Heart left ventricle (tissue), 16 donors: ENCODE results near the gene SCPEP1. TPM values are rescaled to one million over a fixed set of nuclear protein-coding genes. Genes with fewer than 3 reads are reported as not detected.

ENCODE experiments used
- ATAC-seq, 4 donors: fragments of 200-7000 bp; cut with Tn5 transposase; one replicate each; pipeline ENCODE4 v1.9.1; 2020 to 2022; ENCODE audit warnings: moderate library complexity in 4 of 4, mild to moderate bottlenecking in 3 of 4, moderate number of reproducible peaks in 1 of 4
- DNase-seq, 5 donors: peaks; one replicate each; pipeline ENCODE4 v3.0.0-alpha.2; 2020
- H3K27ac ChIP-seq, 12 donors: fragments of 200-600 bp; sonication (generic) in 4 of 12; one replicate each; pipeline versions ENCODE4 v1.5.0 to v1.8.0; 2016 to 2022; ENCODE audit warnings: mild to moderate bottlenecking in 2 of 12
- H3K27me3 ChIP-seq, 9 donors: fragments of 200-600 bp; sonication (generic) in 2 of 9; one replicate each; pipeline versions ENCODE4 v1.5.1 to v1.8.0; 2016 to 2022; ENCODE audit warnings: mild to moderate bottlenecking in 3 of 9
- H3K36me3 ChIP-seq, 9 donors: fragments of 200-600 bp; sonication (generic) in 2 of 9; one replicate each; pipeline versions ENCODE4 v1.5.0 to v1.8.0; 2018 to 2022; ENCODE audit warnings: mild to moderate bottlenecking in 2 of 9
- H3K4me1 ChIP-seq, 12 donors: fragments of 200-600 bp; sonication (generic) in 4 of 12; one replicate each; pipeline versions ENCODE4 v1.5.0 to v1.8.0; 2016 to 2022; ENCODE audit warnings: mild to moderate bottlenecking in 3 of 12
- H3K4me3 ChIP-seq, 12 donors: fragments of 200-600 bp; sonication (generic) in 4 of 12; one replicate each; pipeline versions ENCODE4 v1.5.0 to v1.8.0; 2017 to 2022; ENCODE audit warnings: mild to moderate bottlenecking in 9 of 12, moderate library complexity in 4 of 12
- H3K9me3 ChIP-seq, 12 donors: fragments of 200-600 bp; sonication (generic) in 4 of 12; one replicate each; pipeline versions ENCODE4 v1.5.0 to v1.8.0; 2016 to 2022; ENCODE audit warnings: mild to moderate bottlenecking in 1 of 12
- POLR2A ChIP-seq, 2 donors: fragments of 450-650 bp; IDR thresholded peaks; one replicate each; pipeline ENCODE4 v1.6.1; 2017; ENCODE audit warnings: antibody characterized with exemption in 2 of 2, mild to moderate bottlenecking in 2 of 2, moderate library complexity in 2 of 2
- WGBS, 4 donors: extraction: QIAGEN DNeasy Blood & Tissue Kit in 2 of 4; methylation state at CpG; one replicate each; pipeline versions ENCODE4 v1.1.5 to v1.1.7; 2013 to 2018; 5-methylcytosine and 5-hydroxymethylcytosine counted together
- intact Hi-C, 10 donors: fragments of 100-400 bp; cut with DNase I; formaldehyde crosslinking; loops; one replicate each; pipeline versions ENCODE4 v1.11.1 to v1.14.2; 2022
- polyA plus RNA-seq, 2 donors: library from polyadenylated mRNA; stranded (reverse); fragments of 200-250 nt; gene quantifications; one replicate each; pipeline ENCODE4 v1.2.3, GENCODE V29; 2013
- total RNA-seq, 9 donors: library from RNA; depleted of rRNA in 2 of 9; stranded (reverse); fragments of >200 nt in 2 of 9; fragmentation: NEBNext Ultra II Directional in 3 of 9; extraction: Animal tissue kit (Norgen Biotek cat#: 25700) in 3 of 9; gene quantifications; one replicate each; pipeline versions ENCODE4 v1.1.0 to v1.2.4, GENCODE V29; 2016 to 2023
- TF ChIP-seq, protein P1 (sequence below), 12 donors: fragments of 200-600 bp; sonication (generic) in 4 of 12; IDR thresholded peaks; one replicate each; pipeline versions ENCODE4 v1.5.0 to v1.8.0; 2018 to 2022; ENCODE audit warnings: antibody characterized with exemption in 12 of 12, mild to moderate bottlenecking in 5 of 12
- donor health status: ischemic (EF 13 %, LVEDD 7.1; RV severe dilation, severe dysfunction).
- donor health status: healthy with polysubstance abuse.
- donor health status: DM: no; HTN: yes; CAD: no.
- donor health status: DM: no; HTN: no; CAD: no.
- donor health status: ischemic (EF 25% LVEDD 6.9; RV normal size, moderate dysfunction).
- donor health status: ischemic (EF 25% LVEDD 5.7; RV mildly dilated, moderate dysfunction).
- donor health status: healthy.
- donor health status: DM: yes; HTN: yes; CAD: no.
- donor health status: ischemic (EF 35%, LVEDD 5.7; RV mildly dilated, moderate dysfunction).
- donor health status: nonischemic (EF 11% LVEDD 7.7; RV severe dilation, severe dysfunction).
- donor health status: DM: yes; HTN: yes; CAD: no.
- donor health status: PGD.
- donor health status: ischemic (EF 29% LVEDD 5.4; RV normal size, mild dysfunction).
- donor health status: nonischemic (EF 23%, LVEDD 6.1; RV moderate dilation, normal function).

Gene SCPEP1
- total and polyA plus RNA-seq, 11 donors, result 31.9 to 162 (median 58.0) TPM

DNA sequence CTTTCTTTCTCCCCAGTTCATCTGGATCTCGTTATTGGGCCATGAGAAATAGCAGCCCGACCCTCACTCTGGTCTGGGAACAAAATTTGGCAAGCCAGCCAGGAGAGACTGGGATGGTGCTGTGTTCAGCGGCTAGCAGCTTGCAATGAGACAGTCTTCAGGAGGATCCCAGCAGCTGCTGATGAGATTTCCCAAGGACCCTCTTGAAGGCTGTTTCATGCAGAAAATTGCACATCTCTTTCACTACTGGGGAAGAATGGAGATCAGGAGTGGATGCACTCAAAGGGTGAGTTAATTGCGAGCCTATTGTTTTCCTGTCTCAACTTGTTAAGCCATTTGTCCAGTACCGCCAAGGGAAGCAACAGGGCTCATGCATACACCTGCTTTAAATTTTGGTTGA, 11.6 kb upstream of the SCPEP1 start:
- Histone ChIP-seq H3K9me3 (no peaks in the 10 kb centered on the region), H3K4me3 (no peak overlapping the region), H3K27me3 (no peaks in the 10 kb centered on the region), H3K36me3 (no peaks in the 10 kb centered on the region), H3K27ac (no peak overlapping the region), H3K4me1 (peaks cover 0 to 1% (median 0%) of the 10 kb centered on the region in 12 donors)
- ATAC-seq, result no peak
- intact Hi-C loops, result no loop called here
- TF ChIP-seq, protein P1, sequence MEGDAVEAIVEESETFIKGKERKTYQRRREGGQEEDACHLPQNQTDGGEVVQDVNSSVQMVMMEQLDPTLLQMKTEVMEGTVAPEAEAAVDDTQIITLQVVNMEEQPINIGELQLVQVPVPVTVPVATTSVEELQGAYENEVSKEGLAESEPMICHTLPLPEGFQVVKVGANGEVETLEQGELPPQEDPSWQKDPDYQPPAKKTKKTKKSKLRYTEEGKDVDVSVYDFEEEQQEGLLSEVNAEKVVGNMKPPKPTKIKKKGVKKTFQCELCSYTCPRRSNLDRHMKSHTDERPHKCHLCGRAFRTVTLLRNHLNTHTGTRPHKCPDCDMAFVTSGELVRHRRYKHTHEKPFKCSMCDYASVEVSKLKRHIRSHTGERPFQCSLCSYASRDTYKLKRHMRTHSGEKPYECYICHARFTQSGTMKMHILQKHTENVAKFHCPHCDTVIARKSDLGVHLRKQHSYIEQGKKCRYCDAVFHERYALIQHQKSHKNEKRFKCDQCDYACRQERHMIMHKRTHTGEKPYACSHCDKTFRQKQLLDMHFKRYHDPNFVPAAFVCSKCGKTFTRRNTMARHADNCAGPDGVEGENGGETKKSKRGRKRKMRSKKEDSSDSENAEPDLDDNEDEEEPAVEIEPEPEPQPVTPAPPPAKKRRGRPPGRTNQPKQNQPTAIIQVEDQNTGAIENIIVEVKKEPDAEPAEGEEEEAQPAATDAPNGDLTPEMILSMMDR (IDR thresholded peaks at IDR 0.05), result no peak
- TF ChIP-seq POLR2A (IDR thresholded peaks at IDR 0.05), result no peak
- WGBS, 4 donors, result 78 to 87% (median 81%) methylated on average over 5 of the region's 5 CpGs
- no peak for DNase-seq

DNA sequence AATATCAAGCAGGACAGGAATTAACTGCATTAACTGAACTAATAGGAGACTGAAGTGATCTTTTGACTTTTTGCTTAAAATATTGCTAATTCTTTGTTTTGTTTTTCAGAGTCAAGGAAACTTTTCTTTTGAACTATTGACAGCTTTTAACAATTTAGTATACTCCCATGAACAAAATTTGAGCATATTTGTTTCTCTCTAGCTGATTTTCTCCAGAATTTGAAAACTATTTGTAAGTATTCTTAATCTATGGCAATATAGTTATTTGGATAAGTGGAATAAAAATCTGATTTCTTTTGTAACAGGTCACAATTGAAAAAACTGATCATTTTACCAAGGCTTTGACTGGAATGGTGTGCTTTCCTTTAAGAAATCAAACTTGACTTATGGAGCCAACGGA, 7.0 kb upstream of the SCPEP1 start:
- no peak for ATAC-seq
- intact Hi-C loops, result loop anchor here in 1 of 10 donors (10.0 kb wide), 1 partner anchor 1114 kb away; the partner anchor contains the start of gene DYNLL2
- no peaks in the 10 kb centered on the region for H3K36me3 ChIP-seq

DNA sequence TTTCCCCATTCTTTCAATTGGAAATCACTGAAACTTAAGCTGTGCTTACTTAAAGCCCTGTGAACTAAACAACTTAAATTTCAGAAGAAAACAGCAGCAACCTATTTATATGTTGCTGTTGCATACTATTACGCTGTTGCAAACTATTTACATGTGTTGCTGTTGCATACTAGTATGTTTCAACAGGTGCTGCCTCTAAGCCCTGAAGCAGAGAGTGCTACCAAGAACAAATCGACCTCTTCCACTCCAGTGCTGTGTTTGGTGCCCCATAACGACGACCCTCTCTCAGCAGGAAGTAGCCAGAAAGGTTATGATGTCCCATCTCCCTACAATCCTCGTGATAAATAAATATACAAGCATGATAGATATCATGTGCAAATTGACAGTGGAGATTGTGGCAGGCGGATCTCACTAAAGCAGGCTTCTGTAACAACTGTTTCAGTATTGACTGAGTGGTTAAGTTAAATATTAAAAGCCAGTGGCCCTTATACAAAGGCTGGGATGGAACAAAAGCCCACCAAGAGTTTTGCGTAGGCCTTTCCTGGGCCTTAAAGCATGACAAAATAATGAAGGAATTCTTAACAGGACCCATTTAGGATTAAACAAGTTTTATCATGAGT, 5.7 kb upstream of the SCPEP1 start:
- ATAC-seq (no peak), DNase-seq (no peak)
- Histone ChIP-seq H3K27me3 (no peaks in the 10 kb centered on the region), H3K4me3 (no peak overlapping the region), H3K4me1 (peaks cover 0 to 5% (median 0%) of the 10 kb centered on the region in 12 donors), H3K9me3 (no peaks in the 10 kb centered on the region), H3K27ac (no peak overlapping the region), H3K36me3 (no peaks in the 10 kb centered on the region)
- TF ChIP-seq, protein P1 (IDR thresholded peaks at IDR 0.05), result no peak
- WGBS, 4 donors, result 73 to 85% (median 80%) methylated on average over 7 of the region's 7 CpGs
- intact Hi-C loops, result loop anchor here in 1 of 10 donors (10.0 kb wide), 1 partner anchor 1113 kb away; the partner anchor contains the start of gene DYNLL2

More for the DNA sequence above, 7.0 kb upstream of the SCPEP1 start:
- no peaks in the 10 kb centered on the region for H3K27me3 ChIP-seq
- no peak for DNase-seq
- H3K9me3 ChIP-seq, result no peaks in the 10 kb centered on the region
- no peak overlapping the region for H3K27ac ChIP-seq
- H3K4me3 ChIP-seq, result no peak overlapping the region
- WGBS, 4 donors, result 84 to 97% (median 94%) methylated on average over 1 of the region's 1 CpG
- TF ChIP-seq POLR2A (IDR thresholded peaks at IDR 0.05), result no peak
- TF ChIP-seq, protein P1 (IDR thresholded peaks at IDR 0.05), result no peak
- H3K4me1 ChIP-seq, result no peaks in the 10 kb centered on the region

DNA sequence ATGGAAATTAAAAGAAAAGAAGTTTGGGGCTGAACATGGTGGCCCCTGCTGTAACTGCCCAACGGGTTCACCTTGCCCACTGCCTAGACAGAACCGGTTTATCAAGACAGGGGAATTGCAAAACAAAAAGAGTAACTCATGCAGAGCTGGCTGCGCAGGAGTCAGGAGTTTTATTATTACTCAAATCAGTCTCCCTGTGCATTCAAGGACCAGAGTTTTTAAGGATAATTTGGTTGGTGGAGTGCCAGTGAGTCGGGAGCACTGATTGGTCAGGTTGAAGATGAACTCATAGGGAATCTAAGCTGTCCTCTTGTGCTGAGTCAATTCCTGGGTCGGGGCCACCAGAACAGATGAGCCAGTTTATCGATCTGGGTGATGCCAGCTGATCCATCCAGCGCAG, 4.4 kb upstream of the SCPEP1 start:
- intact Hi-C loops, result loop anchor here in 1 of 10 donors (10.0 kb wide), 1 partner anchor 1111 kb away; the partner anchor contains the start of gene DYNLL2
- DNase-seq, result no peak
- no peak overlapping the region for H3K4me3 ChIP-seq
- no peaks in the 10 kb centered on the region for H3K27me3 ChIP-seq
- 84 to 87% (median 85%) methylated on average over 7 of the region's 7 CpGs for WGBS, 4 donors
- H3K27ac ChIP-seq, result no peak overlapping the region
- no peak for ATAC-seq
- no peaks in the 10 kb centered on the region for H3K9me3 ChIP-seq
- peaks cover 0 to 11% (median 3%) of the 10 kb centered on the region in 12 donors for H3K4me1 ChIP-seq
- H3K36me3 ChIP-seq, result no peaks in the 10 kb centered on the region
- TF ChIP-seq POLR2A (IDR thresholded peaks at IDR 0.05), result no peak
- TF ChIP-seq, protein P1 (IDR thresholded peaks at IDR 0.05), result no peak
